Progenitor cell of endocrine pancreas (in vitro differentiated cells): Measurements from ENCODE around the gene RASSF8. TPM values are rescaled to one million over a fixed set of nuclear protein-coding genes. Genes with fewer than 3 reads are reported as not detected.

ENCODE experiments used
- DNase-seq: peaks from one replicate; pipeline ENCODE4 v3.0.0; 2021; ENCODE audit warnings: low spot score; ENCODE audit not compliant: unreplicated experiment
- H3K27ac Mint-ChIP-seq: 2 replicates; pipeline ENCODE4 v1.8.0; 2021; ENCODE audit warnings: mild to moderate bottlenecking, moderate library complexity, mixed read lengths
- H3K27me3 Mint-ChIP-seq: 2 replicates; pipeline ENCODE4 v1.8.0; 2021; ENCODE audit warnings: mixed read lengths
- H3K36me3 Mint-ChIP-seq: 2 replicates; pipeline ENCODE4 v1.8.0; 2022; ENCODE audit warnings: mixed read lengths; ENCODE audit not compliant: insufficient read depth
- H3K4me1 Mint-ChIP-seq: 2 replicates; pipeline ENCODE4 v1.8.0; 2021; ENCODE audit warnings: low read depth, mixed read lengths
- H3K4me3 Mint-ChIP-seq: 2 replicates; pipeline ENCODE4 v1.8.0; 2021; ENCODE audit warnings: low read depth, mild to moderate bottlenecking, moderate library complexity, mixed read lengths
- H3K9me3 Mint-ChIP-seq: 2 replicates; pipeline ENCODE4 v1.8.0; 2021; ENCODE audit warnings: low read depth, mixed read lengths
- total RNA-seq: library from RNA; stranded (reverse); gene quantifications from 2 replicates; pipeline ENCODE4 v1.2.1, GENCODE V29; 2021
- TF ChIP-seq, protein P1 (sequence below): fragments of 200-600 bp; sonication (generic); IDR thresholded peaks from one replicate; pipeline ENCODE4 v1.5.0; 2021; ENCODE audit warnings: antibody characterized with exemption, mild to moderate bottlenecking; ENCODE audit not compliant: unreplicated experiment

Gene RASSF8
- total RNA-seq, 1 donor from 2014 or later, result 38.8 TPM

DNA sequence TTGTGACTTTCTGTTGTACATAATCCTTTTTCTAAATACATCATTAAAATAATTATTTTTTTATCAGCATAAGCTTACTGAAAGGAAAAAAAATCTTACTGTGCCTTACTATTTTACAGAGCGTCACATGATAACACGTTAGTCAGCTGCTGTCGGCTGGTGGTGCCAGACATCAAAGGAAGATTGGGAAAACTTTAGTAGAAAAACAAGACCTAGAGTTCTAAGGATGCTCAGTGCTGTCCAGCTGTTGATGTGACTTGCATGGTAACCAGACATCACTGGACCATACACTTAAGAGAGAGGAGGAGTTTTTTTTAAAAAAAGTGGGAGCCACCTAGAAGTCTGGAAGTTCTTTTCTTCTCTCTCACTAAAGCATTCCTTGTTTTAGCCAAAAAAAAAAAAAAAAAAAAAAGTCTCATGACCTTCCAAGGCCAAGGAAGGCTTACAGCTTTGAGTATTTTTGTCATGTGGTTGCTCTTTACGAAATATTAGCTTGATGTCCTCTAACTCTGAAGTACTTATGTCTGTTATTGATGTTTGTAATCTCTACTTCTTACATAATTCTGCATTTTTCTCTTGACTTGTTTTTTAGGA lies 4.5 kb downstream of the RASSF8 start:
- no peaks in the 10 kb centered on the region for H3K27me3 Mint-ChIP-seq
- no peak for DNase-seq
- no peak overlapping the region for H3K4me3 Mint-ChIP-seq
- H3K9me3 Mint-ChIP-seq, result peaks cover 2% of the 10 kb centered on the region
- TF ChIP-seq, protein P1, sequence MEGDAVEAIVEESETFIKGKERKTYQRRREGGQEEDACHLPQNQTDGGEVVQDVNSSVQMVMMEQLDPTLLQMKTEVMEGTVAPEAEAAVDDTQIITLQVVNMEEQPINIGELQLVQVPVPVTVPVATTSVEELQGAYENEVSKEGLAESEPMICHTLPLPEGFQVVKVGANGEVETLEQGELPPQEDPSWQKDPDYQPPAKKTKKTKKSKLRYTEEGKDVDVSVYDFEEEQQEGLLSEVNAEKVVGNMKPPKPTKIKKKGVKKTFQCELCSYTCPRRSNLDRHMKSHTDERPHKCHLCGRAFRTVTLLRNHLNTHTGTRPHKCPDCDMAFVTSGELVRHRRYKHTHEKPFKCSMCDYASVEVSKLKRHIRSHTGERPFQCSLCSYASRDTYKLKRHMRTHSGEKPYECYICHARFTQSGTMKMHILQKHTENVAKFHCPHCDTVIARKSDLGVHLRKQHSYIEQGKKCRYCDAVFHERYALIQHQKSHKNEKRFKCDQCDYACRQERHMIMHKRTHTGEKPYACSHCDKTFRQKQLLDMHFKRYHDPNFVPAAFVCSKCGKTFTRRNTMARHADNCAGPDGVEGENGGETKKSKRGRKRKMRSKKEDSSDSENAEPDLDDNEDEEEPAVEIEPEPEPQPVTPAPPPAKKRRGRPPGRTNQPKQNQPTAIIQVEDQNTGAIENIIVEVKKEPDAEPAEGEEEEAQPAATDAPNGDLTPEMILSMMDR, result no peak
- no peak overlapping the region for H3K27ac Mint-ChIP-seq
- H3K4me1 Mint-ChIP-seq, result peaks cover 14% of the 10 kb centered on the region
- peaks cover 7% of the 10 kb centered on the region for H3K36me3 Mint-ChIP-seq

DNA sequence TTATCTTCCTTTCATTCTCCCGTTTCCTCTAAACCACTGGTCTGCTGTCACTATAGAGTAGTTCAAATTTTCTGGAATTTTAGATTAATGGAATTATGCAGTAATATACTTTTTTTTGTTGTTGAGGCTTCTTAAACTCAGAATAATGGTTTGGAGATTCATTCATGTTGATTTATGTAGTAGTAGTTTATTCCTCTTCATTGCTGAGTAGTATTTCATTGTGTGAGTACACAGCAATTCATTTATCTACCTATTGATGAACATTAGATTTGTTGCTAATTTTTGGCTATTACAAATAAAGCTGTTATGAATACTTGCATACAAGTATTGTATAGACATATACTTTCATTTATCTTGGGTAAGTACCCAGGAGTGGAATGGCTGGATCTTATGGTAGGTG lies 7.2 kb downstream of the RASSF8 start:
- TF ChIP-seq, protein P1, result no peak
- peaks cover 7% of the 10 kb centered on the region for H3K36me3 Mint-ChIP-seq
- H3K27me3 Mint-ChIP-seq, result no peaks in the 10 kb centered on the region
- peaks cover 2% of the 10 kb centered on the region for H3K9me3 Mint-ChIP-seq
- peaks cover 5% of the 10 kb centered on the region for H3K4me1 Mint-ChIP-seq
- no peak for DNase-seq
- no peak overlapping the region for H3K27ac Mint-ChIP-seq
- no peak overlapping the region for H3K4me3 Mint-ChIP-seq

- Mint-ChIP-seq H3K9me3 (peaks cover 2% of the 10 kb centered on the region), H3K4me3 (no peak overlapping the region), H3K36me3 (peaks cover 2% of the 10 kb centered on the region), H3K4me1 (peaks cover 17% of the 10 kb centered on the region), H3K27me3 (peaks cover 2% of the 10 kb centered on the region), H3K27ac (no peak overlapping the region)
- DNase-seq, result no peak
- TF ChIP-seq, protein P1, result no peak
Measured at GRCh38 chr12:25970082-25970481, 11.6 kb downstream of the RASSF8 start.

DNA sequence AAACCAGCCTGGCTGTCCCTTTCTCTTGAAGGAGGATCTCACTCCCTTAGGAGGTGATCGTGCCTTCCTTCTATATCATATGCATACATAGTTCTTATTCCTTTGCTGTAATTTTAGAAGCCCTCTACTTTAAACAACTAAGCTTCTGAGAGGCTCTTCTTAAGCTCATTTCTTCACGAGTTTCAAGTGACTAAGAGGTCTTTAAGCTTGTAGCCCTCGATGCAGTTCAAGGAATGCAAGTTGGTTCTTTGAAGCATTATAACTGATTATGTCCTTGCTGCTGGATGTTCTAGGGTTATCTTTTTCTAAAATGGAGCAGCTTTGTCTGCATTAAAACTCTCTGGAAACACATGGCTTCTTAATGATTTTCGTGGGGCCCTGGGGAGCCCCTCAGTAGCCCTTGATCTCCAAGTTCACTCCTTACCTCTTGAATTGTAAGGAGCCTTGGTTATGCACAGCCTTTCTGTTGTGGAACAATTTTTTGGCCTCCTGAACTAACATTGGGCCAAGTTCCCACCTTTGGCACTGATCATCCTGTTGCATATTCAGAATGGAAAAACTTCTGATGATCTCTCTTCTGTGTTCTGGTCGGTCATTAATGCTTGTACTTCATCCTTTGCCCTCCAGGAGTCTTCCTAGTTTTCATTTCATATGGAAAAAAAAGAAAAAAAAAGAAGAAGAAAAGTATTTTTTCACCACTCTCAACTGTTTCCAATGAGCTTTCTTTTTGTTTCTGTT lies 12.6 kb downstream of the RASSF8 start:
- DNase-seq, result no peak
- Mint-ChIP-seq H3K9me3 (no peaks in the 10 kb centered on the region), H3K4me1 (peaks cover 19% of the 10 kb centered on the region), H3K36me3 (no peaks in the 10 kb centered on the region), H3K27ac (no peak overlapping the region), H3K27me3 (peaks cover 2% of the 10 kb centered on the region), H3K4me3 (no peak overlapping the region)
- TF ChIP-seq, protein P1, result peak; percentile 45

- H3K27me3 Mint-ChIP-seq, result peaks cover 4% of the 10 kb centered on the region
- TF ChIP-seq, protein P1, result no peak
- H3K9me3 Mint-ChIP-seq, result no peaks in the 10 kb centered on the region
- no peak for DNase-seq
- H3K4me3 Mint-ChIP-seq, result no peak overlapping the region
- no peaks in the 10 kb centered on the region for H3K36me3 Mint-ChIP-seq
- no peak overlapping the region for H3K27ac Mint-ChIP-seq
- H3K4me1 Mint-ChIP-seq, result peaks cover 19% of the 10 kb centered on the region
Measured at GRCh38 chr12:25971654-25972041, 13.2 kb downstream of the RASSF8 start.
